Peyer's patch (tissue), 4 donors: ENCODE results near the gene GPR180.

Experiments used
- POLR2A ChIP-seq, 2 donors: fragments of 450-650 bp; IDR thresholded peaks; one replicate each; pipeline ENCODE4 v1.5.1; 2017; ENCODE audit warnings: antibody characterized with exemption in 2 of 2, mild to moderate bottlenecking in 2 of 2, moderate library complexity in 2 of 2
- TF ChIP-seq, protein P1 (sequence below), 6 experiments: fragments of 450-650 bp in 4 of 6; fragments of 200-600 bp in 2 of 6; sonication (generic) in 1 of 6; IDR thresholded peaks; one replicate each; pipeline ENCODE4 v1.5.1; 2017 to 2019; ENCODE audit warnings: antibody characterized with exemption in 6 of 6, mild to moderate bottlenecking in 3 of 6, moderate library complexity in 1 of 6

- TF ChIP-seq, protein P1, sequence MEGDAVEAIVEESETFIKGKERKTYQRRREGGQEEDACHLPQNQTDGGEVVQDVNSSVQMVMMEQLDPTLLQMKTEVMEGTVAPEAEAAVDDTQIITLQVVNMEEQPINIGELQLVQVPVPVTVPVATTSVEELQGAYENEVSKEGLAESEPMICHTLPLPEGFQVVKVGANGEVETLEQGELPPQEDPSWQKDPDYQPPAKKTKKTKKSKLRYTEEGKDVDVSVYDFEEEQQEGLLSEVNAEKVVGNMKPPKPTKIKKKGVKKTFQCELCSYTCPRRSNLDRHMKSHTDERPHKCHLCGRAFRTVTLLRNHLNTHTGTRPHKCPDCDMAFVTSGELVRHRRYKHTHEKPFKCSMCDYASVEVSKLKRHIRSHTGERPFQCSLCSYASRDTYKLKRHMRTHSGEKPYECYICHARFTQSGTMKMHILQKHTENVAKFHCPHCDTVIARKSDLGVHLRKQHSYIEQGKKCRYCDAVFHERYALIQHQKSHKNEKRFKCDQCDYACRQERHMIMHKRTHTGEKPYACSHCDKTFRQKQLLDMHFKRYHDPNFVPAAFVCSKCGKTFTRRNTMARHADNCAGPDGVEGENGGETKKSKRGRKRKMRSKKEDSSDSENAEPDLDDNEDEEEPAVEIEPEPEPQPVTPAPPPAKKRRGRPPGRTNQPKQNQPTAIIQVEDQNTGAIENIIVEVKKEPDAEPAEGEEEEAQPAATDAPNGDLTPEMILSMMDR (IDR thresholded peaks at IDR 0.05) = no peak
- TF ChIP-seq POLR2A (IDR thresholded peaks at IDR 0.05) = no peak
Measured at GRCh38 chr13:94583926-94584325, 17.7 kb upstream of the GPR180 start.
